Right cardiac atrium (tissue), 5 donors: ENCODE results near the gene SCAMP2. TPM values are rescaled to one million over a fixed set of nuclear protein-coding genes. Genes with fewer than 3 reads are reported as not detected.
A peak's percentile ranks its signal among the peaks of the same experiment; 100 is the strongest.

Experiments
- ATAC-seq, 2 donors: fragments of 200-7000 bp; cut with Tn5 transposase; one replicate each; pipeline versions ENCODE4 v1.8.0 to v1.9.1; 2020; ENCODE audit warnings: moderate library complexity in 2 of 2, mild to moderate bottlenecking in 1 of 2
- DNase-seq, 3 donors: peaks; one replicate each; pipeline ENCODE4 v3.0.0-alpha.2; 2020
- H3K27ac ChIP-seq: one replicate; pipeline ENCODE4 v1.5.1; 2013; ENCODE audit warnings: mild to moderate bottlenecking, low read length, control low read depth, moderate library complexity
- H3K27me3 ChIP-seq: one replicate; pipeline ENCODE4 v1.6.1; 2013; ENCODE audit not compliant: control insufficient read depth, insufficient read depth
- H3K4me1 ChIP-seq: one replicate; pipeline ENCODE4 v1.6.1; 2013; ENCODE audit warnings: low read length; ENCODE audit not compliant: control insufficient read depth, insufficient read depth
- H3K4me3 ChIP-seq: one replicate; pipeline ENCODE4 v1.5.1; 2013; ENCODE audit warnings: low read length, control low read depth
- H3K9me3 ChIP-seq: one replicate; pipeline ENCODE4 v1.6.1; 2013; ENCODE audit warnings: low read length; ENCODE audit not compliant: control insufficient read depth
- WGBS: extraction: QIAGEN DNeasy Blood & Tissue Kit; methylation state at CpG from one replicate; pipeline ENCODE4 v1.1.7; 2013; 5-methylcytosine and 5-hydroxymethylcytosine counted together
- intact Hi-C, 4 donors: fragments of 100-400 bp; cut with DNase I; formaldehyde crosslinking; loops; one replicate each; pipeline versions ENCODE4 v1.11.0 to v1.14.0; 2022 to 2023
- polyA plus RNA-seq: library from polyadenylated mRNA; stranded (reverse); fragments of 200-250 nt; gene quantifications from one replicate; pipeline ENCODE4 v1.2.3, GENCODE V29; 2013
- total RNA-seq, 4 donors: library from RNA; stranded (reverse); fragmentation: NEBNext Ultra II Directional; extraction: Animal tissue kit (Norgen Biotek cat#: 25700); gene quantifications; one replicate each; pipeline ENCODE4 v1.2.1, GENCODE V29; 2021
- donor health status: healthy with polysubstance abuse.
- donor health status: DM: no; HTN: yes; CAD: no.
- donor health status: DM: no; HTN: no; CAD: no.
- donor health status: DM: no; HTN: yes; CAD: no; lungs with severe emphysema.
- donor health status: DM: yes; HTN: yes; CAD: no.

Gene SCAMP2
- total and polyA plus RNA-seq, 5 donors = 36.1 to 67.1 (median 61.4) TPM

GRCh38 chr15:74838746-74839525 lies 34.2 kb downstream of the SCAMP2 start:
- H3K27me3 ChIP-seq = no peaks in the 10 kb centered on the region
- 87% methylated on average over 11 of the region's 11 CpGs for WGBS
- H3K4me1 ChIP-seq = no peaks in the 10 kb centered on the region
- DNase-seq = no peak
- H3K27ac ChIP-seq = no peak overlapping the region
- intact Hi-C loops = loop anchor here in 2 of 4 donors (5.0 to 10.0 kb wide), 2 partner anchors 54 to 67 kb away; partner anchors contain the start of gene CSK (in 1 of the 2)
- no peak for ATAC-seq
- H3K4me3 ChIP-seq = no peak overlapping the region
- no peaks in the 10 kb centered on the region for H3K9me3 ChIP-seq

- Histone ChIP-seq H3K4me1 (no peaks in the 10 kb centered on the region), H3K9me3 (no peaks in the 10 kb centered on the region), H3K27me3 (no peaks in the 10 kb centered on the region), H3K27ac (no peak overlapping the region), H3K4me3 (no peak overlapping the region)
- intact Hi-C loops = loop anchor here in 2 of 4 donors (5.0 to 10.0 kb wide), 2 partner anchors 53 to 66 kb away; partner anchors contain the start of gene CSK (in 1 of the 2)
- 94% methylated on average over 10 of the region's 10 CpGs for WGBS
- no peak for ATAC-seq
- peak in 1 of 3 donors; percentile 37 for DNase-seq
Measured at GRCh38 chr15:74838137-74838516, 35.0 kb downstream of the SCAMP2 start.

GRCh38 chr15:74837482-74838136 lies 35.6 kb downstream of the SCAMP2 start:
- intact Hi-C loops = loop anchor here in 2 of 4 donors (5.0 to 10.0 kb wide), 2 partner anchors 53 to 65 kb away; partner anchors contain the start of gene CSK (in 1 of the 2)
- Histone ChIP-seq H3K27ac (no peak overlapping the region), H3K4me3 (no peak overlapping the region), H3K27me3 (no peaks in the 10 kb centered on the region), H3K4me1 (no peaks in the 10 kb centered on the region), H3K9me3 (no peaks in the 10 kb centered on the region)
- 81% methylated on average over 15 of the region's 15 CpGs for WGBS
- ATAC-seq (no peak), DNase-seq (peak in 1 of 3 donors; percentile 13)

GRCh38 chr15:74836846-74837245 lies 36.3 kb downstream of the SCAMP2 start:
- intact Hi-C loops = loop anchor here in 2 of 4 donors (5.0 to 10.0 kb wide), 2 partner anchors 52 to 65 kb away; partner anchors contain the start of gene CSK (in 1 of the 2)
- no peaks in the 10 kb centered on the region for H3K27me3 ChIP-seq
- WGBS = 82% methylated on average over 7 of the region's 7 CpGs

GRCh38 chr15:74835312-74835823 lies 37.8 kb downstream of the SCAMP2 start:
- no peak overlapping the region for H3K27ac ChIP-seq
- H3K4me3 ChIP-seq = no peak overlapping the region
- 35% methylated on average over 5 of the region's 5 CpGs for WGBS
- DNase-seq = peak in 2 of 3 donors; percentile 77 to 83
- intact Hi-C loops = loop anchor here in 2 of 4 donors (5.0 to 10.0 kb wide), 2 partner anchors 51 to 63 kb away; partner anchors contain the start of gene CSK (in 1 of the 2)
- H3K27me3 ChIP-seq = no peaks in the 10 kb centered on the region
- H3K9me3 ChIP-seq = no peaks in the 10 kb centered on the region
- peaks cover 3% of the 10 kb centered on the region for H3K4me1 ChIP-seq
- ATAC-seq = peak; percentile 4 to 41

More at GRCh38 chr15:74836846-74837245, 36.3 kb downstream of the SCAMP2 start:
- H3K27ac ChIP-seq = no peak overlapping the region
- no peak overlapping the region for H3K4me3 ChIP-seq
- no peaks in the 10 kb centered on the region for H3K4me1 ChIP-seq
- no peaks in the 10 kb centered on the region for H3K9me3 ChIP-seq
- DNase-seq (no peak), ATAC-seq (no peak)

GRCh38 chr15:74833376-74834107 lies 39.6 kb downstream of the SCAMP2 start:
- WGBS = 60% methylated on average over 12 of the region's 12 CpGs
- intact Hi-C loops = loop anchor here in 2 of 4 donors (5.0 to 10.0 kb wide), 2 partner anchors 49 to 51 kb away; partner anchors contain the start of gene CSK (in 2 of the 2)

GRCh38 chr15:74832826-74833225 lies 40.3 kb downstream of the SCAMP2 start:
- 72% methylated on average over 4 of the region's 4 CpGs for WGBS
- intact Hi-C loops = loop anchor here in 2 of 4 donors (5.0 to 10.0 kb wide), 2 partner anchors 48 to 51 kb away; partner anchors contain the start of gene CSK (in 2 of the 2)
- H3K4me3 ChIP-seq = no peak overlapping the region
- H3K9me3 ChIP-seq = no peaks in the 10 kb centered on the region
- peak in 1 of 3 donors; percentile 52 for DNase-seq
- H3K4me1 ChIP-seq = peaks cover 3% of the 10 kb centered on the region
- no peaks in the 10 kb centered on the region for H3K27me3 ChIP-seq
- no peak overlapping the region for H3K27ac ChIP-seq
- no peak for ATAC-seq

More at GRCh38 chr15:74833376-74834107, 39.6 kb downstream of the SCAMP2 start:
- peaks cover 3% of the 10 kb centered on the region for H3K4me1 ChIP-seq
- no peak overlapping the region for H3K4me3 ChIP-seq
- H3K9me3 ChIP-seq = no peaks in the 10 kb centered on the region
- ATAC-seq = no peak
- no peaks in the 10 kb centered on the region for H3K27me3 ChIP-seq
- H3K27ac ChIP-seq = no peak overlapping the region
- DNase-seq = peak in 2 of 3 donors; percentile 37 to 47

- 57% methylated on average over 15 of the region's 15 CpGs for WGBS
- Histone ChIP-seq H3K9me3 (no peaks in the 10 kb centered on the region), H3K4me3 (no peak overlapping the region), H3K4me1 (peaks cover 3% of the 10 kb centered on the region), H3K27ac (no peak overlapping the region), H3K27me3 (no peaks in the 10 kb centered on the region)
- intact Hi-C loops = loop anchor here in 2 of 4 donors (5.0 to 10.0 kb wide), 2 partner anchors 47 to 50 kb away; partner anchors contain the start of gene CSK (in 2 of the 2)
- ATAC-seq (peak in 1 of 2 donors; percentile 4), DNase-seq (peak in 1 of 3 donors; percentile 38)
Measured at GRCh38 chr15:74831813-74832495, 41.2 kb downstream of the SCAMP2 start.

- H3K9me3 ChIP-seq = no peaks in the 10 kb centered on the region
- ATAC-seq (peak; percentile 37 to 40), DNase-seq (peak in 2 of 3 donors; percentile 74 to 80)
- H3K4me3 ChIP-seq = no peak overlapping the region
- peaks cover 7% of the 10 kb centered on the region for H3K4me1 ChIP-seq
- no peaks in the 10 kb centered on the region for H3K27me3 ChIP-seq
- intact Hi-C loops = loop anchor here in 2 of 4 donors (5.0 to 10.0 kb wide), 2 partner anchors 46 to 49 kb away; partner anchors contain the start of gene CSK (in 2 of the 2)
- WGBS = 55% methylated on average over 5 of the region's 5 CpGs
- peak overlapping the region; percentile 79 for H3K27ac ChIP-seq
Measured at GRCh38 chr15:74830868-74831267, 42.3 kb downstream of the SCAMP2 start.
